Neural progenitor cell (in vitro differentiated cells): ENCODE results near the gene SRBD1. TPM values are rescaled to one million over a fixed set of nuclear protein-coding genes. Genes with fewer than 3 reads are reported as not detected.
A peak's percentile ranks its signal among the peaks of the same experiment; 100 is the strongest.

Experiments used
- DNase-seq: peaks from one replicate; pipeline ENCODE4 v3.0.0-alpha.2; 2016; ENCODE audit warnings: low spot score
- H2AFZ ChIP-seq: fragments of 200-600 bp; sonication (generic); replicated peaks from 2 replicates; pipeline ENCODE4 v1.6.1; 2016; ENCODE audit warnings: antibody characterized with exemption
- H3F3A ChIP-seq: fragments of 200-600 bp; sonication (generic); 2 replicates; pipeline ENCODE4 v1.6.1; 2016; ENCODE audit warnings: antibody characterized with exemption, low read depth
- H3K27ac ChIP-seq: fragments of 200-600 bp; sonication (generic); 2 replicates; pipeline ENCODE4 v1.5.1; 2016; ENCODE audit warnings: mild to moderate bottlenecking
- H3K27me3 ChIP-seq: fragments of 200-600 bp; sonication (generic); 2 replicates; pipeline ENCODE4 v1.6.1; 2016; ENCODE audit warnings: mild to moderate bottlenecking, moderate library complexity
- H3K36me3 ChIP-seq: fragments of 200-600 bp; sonication (generic); 2 replicates; pipeline ENCODE4 v1.5.1; 2016
- H3K4me1 ChIP-seq: fragments of 200-600 bp; sonication (generic); 2 replicates; pipeline ENCODE4 v1.6.1; 2016; ENCODE audit warnings: mixed run types
- H3K4me2 ChIP-seq: fragments of 200-600 bp; sonication (generic); 2 replicates; pipeline ENCODE4 v1.6.1; 2016
- H3K4me3 ChIP-seq: fragments of 200-600 bp; sonication (generic); 2 replicates; pipeline ENCODE4 v1.5.1; 2016
- H3K79me2 ChIP-seq: fragments of 200-600 bp; sonication (generic); 2 replicates; pipeline ENCODE4 v1.6.1; 2016; ENCODE audit warnings: low read depth
- H3K9ac ChIP-seq: fragments of 200-600 bp; sonication (generic); 2 replicates; pipeline ENCODE4 v1.6.1; 2016
- H3K9me3 ChIP-seq: fragments of 200-600 bp; sonication (generic); 2 replicates; pipeline ENCODE4 v1.5.1; 2016; ENCODE audit warnings: low read depth
- H4K20me1 ChIP-seq: fragments of 200-600 bp; sonication (generic); 2 replicates; pipeline ENCODE4 v1.6.1; 2016; ENCODE audit warnings: low read depth
- H3K27ac Mint-ChIP-seq: 3 replicates; pipeline ENCODE4 v1.8.0; 2021; ENCODE audit warnings: mixed read lengths
- H3K27me3 Mint-ChIP-seq: 2 replicates; pipeline ENCODE4 v1.8.0; 2022; ENCODE audit warnings: low read depth, mild to moderate bottlenecking, inconsistent platforms, moderate library complexity, mixed read lengths; ENCODE audit not compliant: insufficient read depth
- H3K36me3 Mint-ChIP-seq: 3 replicates; pipeline ENCODE4 v1.8.0; 2021; ENCODE audit warnings: mixed read lengths
- H3K4me1 Mint-ChIP-seq: 3 replicates; pipeline ENCODE4 v1.8.0; 2021; ENCODE audit warnings: mixed read lengths
- H3K4me3 Mint-ChIP-seq: 3 replicates; pipeline ENCODE4 v1.8.0; 2021; ENCODE audit warnings: mild to moderate bottlenecking, moderate library complexity, mixed read lengths
- H3K9me3 Mint-ChIP-seq: 3 replicates; pipeline ENCODE4 v1.8.0; 2020; ENCODE audit warnings: mixed read lengths
- EZH2 ChIP-seq: fragments of 200-600 bp; sonication (generic); IDR thresholded peaks from 2 replicates; pipeline ENCODE4 v1.6.1; 2017; ENCODE audit warnings: antibody characterized with exemption, mild to moderate bottlenecking, moderate library complexity
- EZH2phosphoT487 ChIP-seq: fragments of 200-600 bp; sonication (generic); IDR thresholded peaks from 2 replicates; pipeline ENCODE4 v1.6.1; 2017; ENCODE audit warnings: antibody characterized with exemption
- total RNA-seq: library from RNA; depleted of rRNA; stranded (reverse); fragments of >200 nt; gene quantifications from 2 replicates; pipeline ENCODE4 v1.2.3, GENCODE V29; 2015; ENCODE audit warnings: low replicate concordance
- TF ChIP-seq, protein P1 (sequence below): fragments of 200-600 bp; sonication (generic); IDR thresholded peaks from 2 replicates; pipeline ENCODE4 v1.5.1; 2017; ENCODE audit warnings: antibody characterized with exemption, mild to moderate bottlenecking

Gene SRBD1
- total RNA-seq, 1 donor from 2014 or later = 37.2 TPM

DNA sequence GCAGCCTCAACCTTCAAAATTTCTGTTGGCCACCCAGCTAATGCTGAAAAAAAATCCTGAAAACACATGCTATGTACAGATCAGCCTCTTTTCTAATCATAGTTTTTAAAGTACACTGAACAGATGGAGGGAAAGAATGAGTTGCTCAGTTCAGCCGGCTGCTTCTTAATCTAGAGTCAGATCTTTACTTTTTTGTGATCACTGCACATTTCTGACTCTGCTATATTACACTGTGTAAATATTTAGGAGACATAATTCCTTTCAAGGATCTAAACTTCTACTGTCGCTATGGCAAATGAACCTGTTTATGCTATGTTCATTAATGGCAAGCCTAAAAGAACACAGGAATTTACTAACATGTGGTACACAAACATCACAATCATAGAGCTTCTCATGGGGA lies 114.2 kb downstream of the SRBD1 start:
- H3K4me1 Mint-ChIP-seq = no peaks in the 10 kb centered on the region
- no peak overlapping the region for H2AFZ ChIP-seq
- H3K27me3 ChIP-seq = no peaks in the 10 kb centered on the region
- H3K4me2 ChIP-seq = no peak overlapping the region
- TF ChIP-seq EZH2phosphoT487 = no peak
- TF ChIP-seq, protein P1, sequence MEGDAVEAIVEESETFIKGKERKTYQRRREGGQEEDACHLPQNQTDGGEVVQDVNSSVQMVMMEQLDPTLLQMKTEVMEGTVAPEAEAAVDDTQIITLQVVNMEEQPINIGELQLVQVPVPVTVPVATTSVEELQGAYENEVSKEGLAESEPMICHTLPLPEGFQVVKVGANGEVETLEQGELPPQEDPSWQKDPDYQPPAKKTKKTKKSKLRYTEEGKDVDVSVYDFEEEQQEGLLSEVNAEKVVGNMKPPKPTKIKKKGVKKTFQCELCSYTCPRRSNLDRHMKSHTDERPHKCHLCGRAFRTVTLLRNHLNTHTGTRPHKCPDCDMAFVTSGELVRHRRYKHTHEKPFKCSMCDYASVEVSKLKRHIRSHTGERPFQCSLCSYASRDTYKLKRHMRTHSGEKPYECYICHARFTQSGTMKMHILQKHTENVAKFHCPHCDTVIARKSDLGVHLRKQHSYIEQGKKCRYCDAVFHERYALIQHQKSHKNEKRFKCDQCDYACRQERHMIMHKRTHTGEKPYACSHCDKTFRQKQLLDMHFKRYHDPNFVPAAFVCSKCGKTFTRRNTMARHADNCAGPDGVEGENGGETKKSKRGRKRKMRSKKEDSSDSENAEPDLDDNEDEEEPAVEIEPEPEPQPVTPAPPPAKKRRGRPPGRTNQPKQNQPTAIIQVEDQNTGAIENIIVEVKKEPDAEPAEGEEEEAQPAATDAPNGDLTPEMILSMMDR = no peak
- TF ChIP-seq EZH2 = no peak
- H3K36me3 Mint-ChIP-seq = peaks cover 10% of the 10 kb centered on the region
- H3K27ac ChIP-seq = no peak overlapping the region
- H3F3A ChIP-seq = no peaks in the 10 kb centered on the region
- no peak overlapping the region for H3K9ac ChIP-seq
- peaks cover 10% of the 10 kb centered on the region for H3K9me3 Mint-ChIP-seq
- no peak overlapping the region for H3K27ac Mint-ChIP-seq
- no peak overlapping the region for H3K4me3 Mint-ChIP-seq
- H3K27me3 Mint-ChIP-seq = peaks cover 3% of the 10 kb centered on the region
- H3K79me2 ChIP-seq = no peaks in the 10 kb centered on the region
- no peak overlapping the region for H3K4me3 ChIP-seq
- no peaks in the 10 kb centered on the region for H3K36me3 ChIP-seq
- H4K20me1 ChIP-seq = no peaks in the 10 kb centered on the region
- H3K4me1 ChIP-seq = no peaks in the 10 kb centered on the region
- H3K9me3 ChIP-seq = no peaks in the 10 kb centered on the region
- DNase-seq = no peak

DNA sequence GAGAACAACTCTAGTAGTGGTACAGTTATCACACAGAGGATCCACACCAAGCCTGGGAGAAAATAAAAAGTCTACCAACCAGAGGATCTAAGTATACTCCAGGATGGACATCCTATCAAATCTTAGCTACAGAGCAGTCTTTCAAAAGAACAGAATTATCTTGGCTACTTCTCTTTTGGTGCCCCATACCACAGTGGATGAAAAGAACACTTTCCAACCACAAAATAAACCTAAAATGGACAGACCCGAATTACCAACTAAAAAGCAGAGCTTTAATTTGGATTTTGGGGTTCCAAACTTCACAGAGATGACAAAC lies 116.1 kb downstream of the SRBD1 start:
- Histone ChIP-seq H3K27me3 (no peaks in the 10 kb centered on the region), H3K4me1 (no peaks in the 10 kb centered on the region), H3K9ac (no peak overlapping the region), H3K4me3 (no peak overlapping the region), H3K79me2 (no peaks in the 10 kb centered on the region), H3K9me3 (no peaks in the 10 kb centered on the region), H4K20me1 (no peaks in the 10 kb centered on the region), H3K36me3 (no peaks in the 10 kb centered on the region), H3K4me2 (no peak overlapping the region), H2AFZ (no peak overlapping the region), H3F3A (no peaks in the 10 kb centered on the region), H3K27ac (no peak overlapping the region)
- H3K36me3 Mint-ChIP-seq = peaks cover 4% of the 10 kb centered on the region
- H3K27me3 Mint-ChIP-seq = no peaks in the 10 kb centered on the region
- TF ChIP-seq EZH2 = no peak
- TF ChIP-seq EZH2phosphoT487 = no peak
- TF ChIP-seq, protein P1 = no peak
- H3K4me1 Mint-ChIP-seq = no peaks in the 10 kb centered on the region
- no peak for DNase-seq
- H3K9me3 Mint-ChIP-seq = peaks cover 3% of the 10 kb centered on the region
- H3K4me3 Mint-ChIP-seq = no peak overlapping the region
- H3K27ac Mint-ChIP-seq = no peak overlapping the region

DNA sequence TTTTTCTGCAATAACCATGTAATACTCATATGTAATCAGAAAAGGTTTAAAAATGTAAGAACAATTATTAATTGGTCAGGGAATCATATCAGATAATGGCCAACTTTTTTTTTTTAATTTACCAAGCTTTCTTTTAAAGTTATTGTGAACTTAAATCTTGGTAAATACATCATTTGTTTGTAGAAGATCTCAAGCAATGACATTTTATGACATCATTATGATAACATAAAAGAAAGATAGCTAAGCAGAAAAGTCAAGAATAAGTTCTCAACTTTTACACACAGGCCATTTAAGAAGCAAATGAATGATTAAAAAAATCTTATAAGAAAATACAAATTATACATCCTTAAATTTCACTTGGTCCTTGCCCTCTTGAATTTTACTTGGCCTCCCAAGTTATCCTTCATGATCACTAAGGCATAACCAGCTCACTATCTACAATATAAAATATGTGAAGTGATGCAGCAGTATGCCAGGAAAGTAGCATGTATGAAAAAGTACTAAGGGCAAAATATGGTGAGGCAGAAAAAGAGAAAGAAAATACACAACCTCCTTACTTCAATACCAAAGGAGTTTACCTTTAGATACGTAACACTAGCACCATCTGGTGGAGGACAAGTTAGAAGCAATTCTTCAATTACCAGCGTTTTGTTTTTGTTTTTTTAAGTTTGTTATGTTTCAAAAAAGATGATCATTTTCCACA lies 116.6 kb downstream of the SRBD1 start:
- H3K9me3 Mint-ChIP-seq = no peaks in the 10 kb centered on the region
- Histone ChIP-seq H3K4me3 (no peak overlapping the region), H3K27ac (no peak overlapping the region), H3K9ac (no peak overlapping the region), H2AFZ (no peak overlapping the region), H3K4me1 (no peaks in the 10 kb centered on the region), H4K20me1 (no peaks in the 10 kb centered on the region), H3K79me2 (no peaks in the 10 kb centered on the region), H3F3A (no peaks in the 10 kb centered on the region), H3K27me3 (no peaks in the 10 kb centered on the region), H3K36me3 (no peaks in the 10 kb centered on the region), H3K4me2 (no peak overlapping the region), H3K9me3 (no peaks in the 10 kb centered on the region)
- H3K4me3 Mint-ChIP-seq = no peak overlapping the region
- no peaks in the 10 kb centered on the region for H3K27me3 Mint-ChIP-seq
- DNase-seq = peak; percentile 80
- no peaks in the 10 kb centered on the region for H3K4me1 Mint-ChIP-seq
- no peak overlapping the region for H3K27ac Mint-ChIP-seq
- H3K36me3 Mint-ChIP-seq = peaks cover 3% of the 10 kb centered on the region
- TF ChIP-seq, protein P1 = peak; percentile 94
- no peak for TF ChIP-seq EZH2
